CD14-positive monocyte (primary cell): ENCODE measurements around the gene NTM. TPM values are rescaled to one million over a fixed set of nuclear protein-coding genes. Genes with fewer than 3 reads are reported as not detected.

Experiments
- DNase-seq, 3 donors: peaks; one replicate each; pipeline ENCODE4 v3.0.0-alpha.2; 2011 to 2022
- H2AFZ ChIP-seq: 2 replicates; pipeline ENCODE4 v1.6.0; 2012; ENCODE audit warnings: mild to moderate bottlenecking, low read depth, low read length, inconsistent platforms; ENCODE audit not compliant: insufficient read depth, poor library complexity, severe bottlenecking
- H3K27ac ChIP-seq, 2 donors: 1 replicate in 1 of 2; 2 replicates in 1 of 2; pipeline ENCODE4 v1.5.1; 2012 to 2013; ENCODE audit warnings: low read length in 2 of 2, control low read depth in 1 of 2, inconsistent platforms in 1 of 2, low read depth in 1 of 2, mild to moderate bottlenecking in 1 of 2
- H3K27me3 ChIP-seq, 2 donors: one replicate each; pipeline versions ENCODE4 v1.6.0 to v1.6.1; 2011 to 2013; ENCODE audit warnings: low read length in 2 of 2; ENCODE audit not compliant: control insufficient read depth in 2 of 2, insufficient read depth in 2 of 2
- H3K36me3 ChIP-seq, 2 donors: replicated peaks in 1 of 2; 1 replicate in 1 of 2; 2 replicates in 1 of 2; pipeline versions ENCODE4 v1.5.1 to v1.6.1; 2012 to 2013; ENCODE audit warnings: low read length in 2 of 2, control low read depth in 1 of 2, inconsistent platforms in 1 of 2, mild to moderate bottlenecking in 1 of 2; ENCODE audit not compliant: insufficient read depth in 2 of 2, control insufficient read depth in 1 of 2
- H3K4me1 ChIP-seq, 2 donors: 1 replicate in 1 of 2; 2 replicates in 1 of 2; pipeline versions ENCODE4 v1.5.1 to v1.6.1; 2012 to 2013; ENCODE audit warnings: low read length in 2 of 2, control low read depth in 1 of 2, inconsistent platforms in 1 of 2, mild to moderate bottlenecking in 1 of 2, moderate library complexity in 1 of 2; ENCODE audit not compliant: insufficient read depth in 2 of 2, control insufficient read depth in 1 of 2
- H3K4me2 ChIP-seq: replicated peaks from 2 replicates; pipeline ENCODE3; 2012; ENCODE audit warnings: low read length, moderate library complexity, mild to moderate bottlenecking; ENCODE audit not compliant: poor library complexity, severe bottlenecking; ENCODE audit errors: extremely low read depth
- H3K4me3 ChIP-seq, 3 experiments: fragments of 200-600 bp in 1 of 3; sonication (generic) in 1 of 3; replicated peaks in 1 of 3; 1 replicate in 2 of 3; 2 replicates in 1 of 3; pipeline ENCODE4 v1.5.1; 2011 to 2013; ENCODE audit warnings: low read length in 3 of 3, mild to moderate bottlenecking in 3 of 3, control low read depth in 2 of 3, low read depth in 2 of 3, inconsistent platforms in 1 of 3, moderate library complexity in 1 of 3
- H3K79me2 ChIP-seq: 2 replicates; pipeline ENCODE4 v1.6.0; 2012; ENCODE audit warnings: mild to moderate bottlenecking, control low read depth, inconsistent platforms, low read length, moderate library complexity; ENCODE audit not compliant: insufficient read depth
- H3K9ac ChIP-seq: 2 replicates; pipeline ENCODE4 v1.6.0; 2017; ENCODE audit warnings: low read length, mild to moderate bottlenecking; ENCODE audit not compliant: insufficient read depth, poor library complexity, severe bottlenecking
- H3K9me3 ChIP-seq, 2 donors: replicated peaks in 1 of 2; 1 replicate in 1 of 2; 2 replicates in 1 of 2; pipeline versions ENCODE4 v1.5.1 to v1.6.1; 2012 to 2013; ENCODE audit warnings: low read length in 2 of 2, control low read depth in 1 of 2; ENCODE audit not compliant: control insufficient read depth in 1 of 2, insufficient read depth in 1 of 2
- H4K20me1 ChIP-seq: 2 replicates; pipeline ENCODE4 v1.6.0; 2012; ENCODE audit warnings: mild to moderate bottlenecking, low read length, control low read depth, moderate library complexity; ENCODE audit not compliant: insufficient read depth
- H3K27ac Mint-ChIP-seq, 7 donors: one replicate each; pipeline ENCODE4 v1.8.0; 2020; ENCODE audit warnings: mild to moderate bottlenecking in 7 of 7, mixed read lengths in 7 of 7, moderate library complexity in 6 of 7, inconsistent platforms in 2 of 7
- H3K27me3 Mint-ChIP-seq, 3 donors: one replicate each; pipeline ENCODE4 v1.8.0; 2021 to 2022; ENCODE audit warnings: low read depth in 3 of 3, mild to moderate bottlenecking in 3 of 3, mixed read lengths in 3 of 3, moderate library complexity in 3 of 3, inconsistent platforms in 1 of 3
- H3K36me3 Mint-ChIP-seq, 2 donors: one replicate each; pipeline ENCODE4 v1.8.0; 2020; ENCODE audit warnings: mixed read lengths in 2 of 2, inconsistent platforms in 1 of 2, mild to moderate bottlenecking in 1 of 2
- H3K4me1 Mint-ChIP-seq: one replicate; pipeline ENCODE4 v1.8.0; 2020; ENCODE audit warnings: mild to moderate bottlenecking, mixed read lengths
- H3K4me3 Mint-ChIP-seq, 2 donors: one replicate each; pipeline ENCODE4 v1.8.0; 2020; ENCODE audit warnings: mild to moderate bottlenecking in 2 of 2, mixed read lengths in 2 of 2, moderate library complexity in 1 of 2
- H3K9me3 Mint-ChIP-seq, 7 donors: one replicate each; pipeline ENCODE4 v1.8.0; 2020 to 2022; ENCODE audit warnings: mixed read lengths in 7 of 7, mild to moderate bottlenecking in 6 of 7, moderate library complexity in 6 of 7, inconsistent platforms in 2 of 7
- CTCF ChIP-seq: fragments of 200-600 bp; IDR thresholded peaks from one replicate; pipeline ENCODE4 v1.8.0; 2022; ENCODE audit warnings: antibody characterized with exemption, mild to moderate bottlenecking
- WGBS: methylation state at CpG from one replicate; pipeline ENCODE4 v1.1.5; 2013; ENCODE audit warnings: missing lambda C conversion rate; ENCODE audit not compliant: insufficient coverage; 5-methylcytosine and 5-hydroxymethylcytosine counted together
- intact Hi-C, 2 donors: fragments of 100-400 bp; cut with micrococcal nuclease; formaldehyde crosslinking; loops; one replicate each; pipeline versions ENCODE4 v1.15.0 to v1.15.1; 2023
- polyA plus RNA-seq, 3 donors: library from polyadenylated mRNA; depleted of rRNA in 1 of 3; unstranded in 2 of 3; stranded (reverse) in 1 of 3; fragments of 300-500 nt in 2 of 3; fragments of >200 nt in 1 of 3; fragmentation: Illumina TruSeq in 2 of 3; gene quantifications; 1 replicate in 2 of 3; 2 replicates in 1 of 3; pipeline ENCODE4 v1.2.3, GENCODE V29; 2012 to 2021

Gene NTM
- polyA plus RNA-seq, 3 donors = not detected

- Mint-ChIP-seq H3K9me3 (peaks cover 0 to 3% (median 0%) of the 10 kb centered on the region in 7 donors), H3K4me1 (no peaks in the 10 kb centered on the region), H3K27ac (no peak overlapping the region), H3K36me3 (no peaks in the 10 kb centered on the region), H3K27me3 (peaks cover 3 to 4% (median 3%) of the 10 kb centered on the region in 3 donors), H3K4me3 (no peak overlapping the region)
- TF ChIP-seq CTCF = no peak
- no peaks in the 10 kb centered on the region for H4K20me1 ChIP-seq
- WGBS = 72% methylated on average over 6 of the region's 8 CpGs
- H3K9me3 ChIP-seq = no peaks in the 10 kb centered on the region
- intact Hi-C loops = no loop called here
- H3K4me3 ChIP-seq = no peak overlapping the region
- H2AFZ ChIP-seq = no peak overlapping the region
- H3K4me2 ChIP-seq = no peak overlapping the region
- H3K36me3 ChIP-seq = no peaks in the 10 kb centered on the region
- no peaks in the 10 kb centered on the region for H3K27me3 ChIP-seq
- no peak for DNase-seq
- H3K79me2 ChIP-seq = no peaks in the 10 kb centered on the region
- H3K4me1 ChIP-seq = no peaks in the 10 kb centered on the region
- no peak overlapping the region for H3K9ac ChIP-seq
- H3K27ac ChIP-seq = no peak overlapping the region
These were observed 173.1 kb downstream of the NTM start for GRCh38 chr11:131543389-131544025.

- Histone ChIP-seq H3K9ac (no peak overlapping the region), H3K4me2 (no peak overlapping the region), H3K27ac (no peak overlapping the region), H3K4me1 (no peaks in the 10 kb centered on the region), H4K20me1 (no peaks in the 10 kb centered on the region), H2AFZ (no peak overlapping the region), H3K36me3 (no peaks in the 10 kb centered on the region), H3K79me2 (no peaks in the 10 kb centered on the region), H3K9me3 (no peaks in the 10 kb centered on the region), H3K27me3 (no peaks in the 10 kb centered on the region), H3K4me3 (no peak overlapping the region)
- Mint-ChIP-seq H3K27me3 (peaks cover 3 to 4% (median 3%) of the 10 kb centered on the region in 3 donors), H3K9me3 (peaks cover 0 to 3% (median 0%) of the 10 kb centered on the region in 7 donors), H3K27ac (no peak overlapping the region), H3K36me3 (no peaks in the 10 kb centered on the region), H3K4me1 (no peaks in the 10 kb centered on the region), H3K4me3 (no peak overlapping the region)
- 32% methylated on average over 4 of the region's 9 CpGs for WGBS
- DNase-seq = no peak
- intact Hi-C loops = no loop called here
- no peak for TF ChIP-seq CTCF
These were observed 174.2 kb downstream of the NTM start for GRCh38 chr11:131544591-131544990.
